ENCODE data around the gene TANGO6.

Gene TANGO6

GRCh38 chr16:68869492-68870088, 26.3 kb downstream of the TANGO6 start:
- DNase-seq = no peak

DNA sequence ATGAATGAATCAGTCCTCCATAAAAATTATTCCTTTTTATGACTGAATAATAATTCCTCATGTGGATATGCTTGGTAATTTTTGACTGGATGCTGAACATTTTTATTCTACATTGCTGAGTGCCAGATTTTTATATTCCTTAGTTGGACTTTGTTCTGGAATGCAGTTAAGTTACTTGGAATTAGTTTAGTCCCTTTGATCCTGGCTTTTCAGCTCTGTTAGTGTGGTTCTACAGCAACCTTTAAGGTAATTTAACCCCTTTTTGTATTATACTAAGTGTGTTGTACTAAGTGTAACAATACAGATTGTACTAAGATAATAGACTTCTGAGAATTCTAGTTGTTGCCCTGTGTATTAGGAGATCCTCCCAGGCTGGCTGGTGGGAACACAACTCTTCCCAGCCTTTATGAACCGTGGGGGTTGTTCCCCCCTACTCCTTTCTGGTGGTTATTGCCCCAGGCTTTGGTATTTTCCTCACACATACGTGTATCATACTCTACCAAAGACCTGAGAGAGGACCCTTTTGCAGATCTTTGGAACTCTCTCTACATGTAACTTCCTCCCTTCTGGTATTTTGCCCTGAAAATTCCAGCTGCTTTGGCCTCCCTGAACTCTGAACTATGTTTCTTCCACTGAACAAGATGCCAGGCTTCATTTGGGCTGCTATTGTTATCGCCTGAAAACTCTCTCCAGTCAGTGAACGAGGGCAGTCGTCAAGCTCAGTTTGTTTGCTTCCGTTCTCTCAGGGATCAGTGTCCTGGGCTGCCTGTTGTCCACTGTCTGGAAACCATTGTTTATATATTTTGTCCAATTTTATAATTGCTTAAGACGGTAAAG, 30.5 kb downstream of the TANGO6 start:
- DNase-seq = no peak

DNA sequence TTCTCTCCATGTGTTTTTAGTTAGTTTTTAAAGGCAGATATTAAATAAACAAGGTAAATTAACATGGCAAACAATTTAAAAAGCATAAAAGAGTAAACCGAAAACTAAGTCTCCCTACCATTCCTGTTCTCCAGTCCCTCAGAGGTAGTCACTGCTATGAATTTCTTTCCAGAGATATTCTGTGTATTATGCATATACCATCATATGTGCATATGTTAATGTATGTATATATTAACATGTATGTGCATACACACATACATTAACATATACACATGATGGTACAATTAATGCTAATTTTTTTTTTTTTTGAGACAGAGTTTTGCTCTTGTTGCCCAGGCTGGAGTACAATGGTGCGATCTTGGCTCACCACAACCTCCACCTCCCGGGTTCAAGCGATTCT, 32.5 kb downstream of the TANGO6 start:
- DNase-seq = no peak

- DNase-seq = no peak
Measured at GRCh38 chr16:68883685-68884084, 40.4 kb downstream of the TANGO6 start.

DNA sequence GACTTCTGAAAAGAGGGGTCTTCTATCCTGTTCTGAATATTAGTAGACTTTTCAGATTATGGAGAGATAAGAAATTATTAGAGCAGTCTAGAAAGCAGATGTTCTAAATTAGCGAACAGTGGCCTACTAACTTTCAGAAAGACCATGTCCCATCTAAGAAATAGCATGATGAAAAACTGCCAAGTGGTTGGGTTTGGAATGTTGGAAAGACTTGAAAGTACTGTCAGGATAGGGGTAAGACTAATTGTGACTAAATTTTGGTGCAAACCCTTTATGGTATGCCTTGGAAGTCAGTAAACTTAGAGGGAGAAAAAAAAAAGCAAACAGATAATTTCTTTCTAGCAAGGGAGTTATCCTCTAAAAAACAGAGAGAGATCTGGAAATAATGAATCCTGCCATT, 41.1 kb downstream of the TANGO6 start:
- DNase-seq = no peak

GRCh38 chr16:68884861-68885720, 41.8 kb downstream of the TANGO6 start:
- no peak for DNase-seq

GRCh38 chr16:68887107-68887506, 43.8 kb downstream of the TANGO6 start:
- no peak for DNase-seq

- no peak for DNase-seq
Measured at GRCh38 chr16:68889508-68890150, 46.3 kb downstream of the TANGO6 start.

GRCh38 chr16:68892214-68892613, 48.9 kb downstream of the TANGO6 start:
- DNase-seq = no peak

GRCh38 chr16:68892898-68893297, 49.6 kb downstream of the TANGO6 start:
- DNase-seq = no peak

DNA sequence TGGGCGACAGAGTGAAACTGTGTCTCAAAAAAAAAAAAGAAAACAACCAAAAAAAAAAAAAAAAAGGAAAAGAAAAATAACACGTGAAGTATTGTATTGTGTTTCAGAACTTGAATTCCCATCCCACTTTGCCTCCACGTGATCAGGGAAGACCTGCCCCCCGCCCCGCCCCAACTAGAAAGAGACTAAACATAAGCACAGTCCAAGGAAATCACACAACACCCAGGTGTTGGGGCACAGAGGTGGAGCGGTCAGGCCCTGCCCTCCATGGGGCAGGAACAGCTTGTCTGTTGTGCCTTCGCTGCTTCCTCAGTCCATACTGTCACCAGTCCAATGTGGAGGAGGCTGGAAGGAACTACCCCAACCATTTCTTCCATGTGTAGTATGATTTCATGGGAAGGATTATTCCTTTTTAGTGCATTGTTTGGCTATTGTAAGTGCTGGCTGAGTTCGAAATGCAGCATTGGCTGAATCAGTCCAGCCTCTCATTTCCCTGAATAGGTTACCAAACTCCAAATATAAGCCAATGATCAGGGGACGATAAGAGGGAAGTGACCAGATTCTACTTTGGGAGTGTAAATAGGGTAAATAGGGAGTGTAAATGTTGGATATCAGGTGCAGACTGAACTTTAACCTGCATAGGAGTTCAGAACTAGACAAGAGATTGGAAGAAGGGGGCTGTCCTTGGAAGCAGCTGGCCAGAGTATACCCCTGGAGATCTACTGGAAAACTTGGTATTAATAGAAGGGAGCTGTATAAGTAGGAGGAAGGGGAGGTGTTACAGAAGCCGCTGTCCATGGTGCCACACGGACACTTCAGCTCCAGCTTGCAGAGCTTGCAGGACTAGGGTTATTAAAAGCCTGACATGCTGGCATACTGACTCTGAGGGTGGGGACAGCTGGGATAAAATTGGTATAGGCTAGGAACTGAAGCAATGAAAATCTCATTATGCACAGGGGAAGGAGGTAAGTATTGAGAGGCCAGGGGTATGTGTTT, 50.7 kb downstream of the TANGO6 start:
- no peak for DNase-seq

DNA sequence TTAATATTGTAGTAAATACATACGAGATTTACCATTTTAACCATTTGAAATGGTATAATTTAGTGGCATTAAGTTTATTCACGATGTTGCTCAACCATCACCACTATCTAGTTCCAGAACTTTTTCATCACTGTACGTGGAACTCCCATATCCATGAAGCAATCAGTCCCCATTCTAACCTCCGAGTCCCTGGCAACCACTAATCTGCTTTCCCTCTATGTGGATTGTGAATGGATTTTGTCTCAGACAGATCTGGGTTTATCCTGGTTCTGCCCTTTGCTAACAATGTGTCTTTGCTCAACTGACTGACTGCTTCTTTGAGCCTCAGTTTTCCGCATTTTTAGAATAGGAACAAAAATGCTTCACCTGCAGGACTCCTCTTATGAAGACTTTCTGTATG, 51.4 kb downstream of the TANGO6 start:
- no peak for DNase-seq

- DNase-seq = no peak
Measured at GRCh38 chr16:68898026-68898425, 54.7 kb downstream of the TANGO6 start.

- DNase-seq = no peak
Measured at GRCh38 chr16:68900009-68900408, 56.7 kb downstream of the TANGO6 start.

DNA sequence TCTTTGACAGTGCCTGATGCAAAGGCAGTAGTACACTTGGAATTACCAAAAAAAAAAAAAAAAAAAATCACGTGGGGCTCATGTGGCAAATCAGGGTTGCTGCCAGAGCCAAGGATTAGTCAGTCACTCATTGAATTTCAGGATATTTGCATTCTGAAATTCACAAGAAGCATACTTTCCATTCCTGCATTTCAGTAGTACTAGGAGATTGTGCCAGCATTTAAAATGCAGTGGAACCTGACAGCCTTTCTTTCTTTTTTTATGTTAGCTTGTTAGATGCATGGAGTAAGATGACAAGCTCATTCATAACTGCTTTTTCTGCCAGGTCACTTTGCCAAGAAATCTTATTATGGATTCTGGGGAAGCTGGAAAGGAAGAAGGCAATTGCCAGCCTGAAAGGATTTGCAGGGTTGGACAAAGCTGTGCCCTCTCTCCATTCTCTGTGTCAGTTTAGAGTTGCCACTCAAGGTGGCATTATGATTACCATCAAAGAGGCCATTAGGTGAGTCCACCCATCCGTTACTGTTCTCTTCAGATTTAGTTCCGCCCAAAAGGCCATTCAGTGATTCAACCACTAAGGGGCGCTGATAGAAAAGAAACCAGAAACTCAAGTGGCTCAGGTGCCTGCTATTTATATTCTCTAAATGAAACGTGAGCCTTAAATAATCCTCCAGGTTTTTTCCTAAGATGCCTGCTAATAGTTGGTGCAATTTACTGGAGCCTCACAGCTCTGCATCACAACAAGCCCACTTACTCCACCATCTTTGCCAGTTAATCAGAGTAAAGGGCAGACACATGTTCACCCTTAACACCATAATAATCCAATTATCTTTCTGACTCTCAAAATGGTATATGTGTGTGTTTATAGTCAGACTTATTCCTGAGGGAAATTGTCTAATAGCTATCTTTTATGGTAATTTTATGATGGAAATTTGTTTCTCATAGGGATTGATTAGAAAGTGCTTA, 59.0 kb downstream of the TANGO6 start:
- DNase-seq = peak; percentile 84

- no peak for DNase-seq
Measured at GRCh38 chr16:68902969-68903345, 59.6 kb downstream of the TANGO6 start.

GRCh38 chr16:68907297-68907696, 64.0 kb downstream of the TANGO6 start:
- DNase-seq = no peak

DNA sequence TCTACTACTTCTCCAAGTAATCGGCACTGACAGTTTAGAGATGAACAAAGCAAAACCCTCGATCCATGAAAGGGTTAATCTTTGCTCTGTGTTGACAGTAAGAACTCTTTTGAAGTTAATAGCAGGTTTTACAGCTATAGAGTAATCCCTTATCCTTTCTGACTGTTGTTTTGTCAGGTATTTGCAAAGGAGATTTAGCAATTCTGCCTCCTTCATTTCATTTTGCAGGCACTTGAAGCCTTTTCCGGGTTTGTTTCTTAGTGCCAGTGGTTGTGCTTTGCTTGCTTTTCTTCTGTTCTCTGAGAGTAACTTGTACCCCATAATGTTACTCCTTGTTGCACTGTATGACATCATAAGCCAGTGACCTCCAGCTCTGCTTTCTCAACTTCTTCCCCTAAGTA, 64.5 kb downstream of the TANGO6 start:
- DNase-seq = no peak

- DNase-seq = no peak
Measured at GRCh38 chr16:68909099-68909733, 65.9 kb downstream of the TANGO6 start.

GRCh38 chr16:68910051-68910450, 66.7 kb downstream of the TANGO6 start:
- DNase-seq = no peak
